ENCODE measurements around the gene ELAVL1. TPM values are rescaled to one million over a fixed set of nuclear protein-coding genes. Genes with fewer than 3 reads are reported as not detected.

The ELAVL1 gene
- total and polyA plus RNA-seq, 4 donors, result 15.0 to 72.8 (median 47.0) TPM

GRCh38 chr19:7908742-7909461 lies 96.5 kb downstream of the ELAVL1 start:
- DNase-seq (no peak), ATAC-seq (ENCODE audit: insufficient read depth, low FRiP score) (no peak)
- peaks cover 0 to 22% (median 6%) of the 10 kb centered on the region in 5 donors for H3K4me1 ChIP-seq (ENCODE audit: control insufficient read depth in 5 of 5, insufficient read depth in 5 of 5, low read length in 5 of 5)
- no peak overlapping the region for H3K9ac ChIP-seq (ENCODE audit: insufficient read depth in 1 of 2, low read length in 2 of 2)
- WGBS, 2 donors, result 91 to 93% methylated on average over 19 of the region's 19 CpGs
- no peaks in the 10 kb centered on the region for H3K27me3 ChIP-seq (ENCODE audit: control insufficient read depth in 3 of 3, insufficient read depth in 3 of 3, low read length in 2 of 3)
- no peak overlapping the region for H3K4me3 ChIP-seq
- H3K36me3 ChIP-seq (ENCODE audit: control insufficient read depth in 4 of 4, insufficient read depth in 4 of 4, low read length in 4 of 4), result peaks cover 9 to 55% (median 11%) of the 10 kb centered on the region in 4 donors
- TF ChIP-seq CTCF (IDR thresholded peaks at IDR 0.05; ENCODE audit: control extremely low read depth, extremely low read depth), result no peak
- no peak overlapping the region for H3K27ac ChIP-seq (ENCODE audit: low read depth in 1 of 2, low read length in 1 of 2)
- peaks cover 0 to 18% (median 0%) of the 10 kb centered on the region in 4 donors for H3K9me3 ChIP-seq (ENCODE audit: control insufficient read depth in 4 of 4, insufficient read depth in 3 of 4, low read length in 3 of 4)

Other genes with a start within 250 kb of the ELAVL1 start
- gene CLEC4M, start 242.4 kb downstream of the ELAVL1 start, total RNA-seq, result 1 to 10 TPM in 1 of 2 donors, under 1 TPM in 1; 0.34 to 1.2 TPM
- 1 to 10 TPM in 1 of 2 donors, under 1 TPM in 1; 0.26 to 2.5 TPM for gene CLEC4M, start 242.4 kb downstream of the ELAVL1 start, polyA plus RNA-seq
- 10 to 100 TPM; 10.7 to 18.6 TPM for gene EVI5L, start 175.4 kb downstream of the ELAVL1 start, total RNA-seq
- gene EVI5L, start 175.4 kb downstream of the ELAVL1 start, polyA plus RNA-seq, result 10 to 100 TPM; 12.3 to 12.9 TPM
- gene PRR36, start 131.3 kb downstream of the ELAVL1 start, total RNA-seq, result 1 to 10 TPM; 1.3 to 3.4 TPM
- gene PRR36, start 131.3 kb downstream of the ELAVL1 start, polyA plus RNA-seq, result under 1 TPM; 0.30 to 0.89 TPM
- gene LRRC8E, start 117.1 kb downstream of the ELAVL1 start, total RNA-seq, result 1 to 10 TPM; 5.9 to 8.6 TPM
- 1 to 10 TPM; 3.7 to 4.6 TPM for gene LRRC8E, start 117.1 kb downstream of the ELAVL1 start, polyA plus RNA-seq
- 10 to 100 TPM; 17.8 to 28.7 TPM for gene MAP2K7, start 101.8 kb downstream of the ELAVL1 start, total RNA-seq
- gene MAP2K7, start 101.8 kb downstream of the ELAVL1 start, polyA plus RNA-seq, result 10 to 100 TPM; 18.1 to 41.7 TPM
- under 1 TPM in 1 of 2 donors, not detected in 1; 0.77 TPM for gene TGFBR3L, start 90.8 kb downstream of the ELAVL1 start, total RNA-seq
- gene TGFBR3L, start 90.8 kb downstream of the ELAVL1 start, polyA plus RNA-seq, result under 1 TPM in 1 of 2 donors, not detected in 1; 0.25 TPM
- gene SNAPC2, start 85.3 kb downstream of the ELAVL1 start, total RNA-seq, result 10 to 100 TPM in 1 of 2 donors, 1 to 10 TPM in 1; 7.6 to 32.1 TPM
- 10 to 100 TPM; 19.2 to 23.0 TPM for gene SNAPC2, start 85.3 kb downstream of the ELAVL1 start, polyA plus RNA-seq
- gene CTXN1, start 79.5 kb downstream of the ELAVL1 start, total RNA-seq, result 10 to 100 TPM in 1 of 2 donors, 1 to 10 TPM in 1; 4.3 to 25.9 TPM
- gene CTXN1, start 79.5 kb downstream of the ELAVL1 start, polyA plus RNA-seq, result 1 to 10 TPM; 6.5 to 7.2 TPM
- 10 to 100 TPM; 38.4 to 65.9 TPM for gene TIMM44, start 62.0 kb downstream of the ELAVL1 start, total RNA-seq
- gene TIMM44, start 62.0 kb downstream of the ELAVL1 start, polyA plus RNA-seq, result 10 to 100 TPM; 40.1 to 75.8 TPM
- not detected for gene CCL25, start 47.1 kb upstream of the ELAVL1 start, total RNA-seq
- gene CCL25, start 47.1 kb upstream of the ELAVL1 start, polyA plus RNA-seq, result not detected
- 10 to 100 TPM in 1 of 2 donors, 1 to 10 TPM in 1; 2.8 to 26.4 TPM for gene FBN3, start 144.0 kb upstream of the ELAVL1 start, total RNA-seq
- gene FBN3, start 144.0 kb upstream of the ELAVL1 start, polyA plus RNA-seq, result 1 to 10 TPM in 1 of 2 donors, under 1 TPM in 1; 0.32 to 1.4 TPM
- gene CERS4, start 203.7 kb upstream of the ELAVL1 start, total RNA-seq, result 10 to 100 TPM; 65.1 to 67.8 TPM
- gene CERS4, start 203.7 kb upstream of the ELAVL1 start, polyA plus RNA-seq, result 10 to 100 TPM; 30.7 to 43.6 TPM

Data from lung (tissue), 12 donors.